WTC11 (cell line): Measurements from ENCODE around the gene CDK17. TPM values are rescaled to one million over a fixed set of nuclear protein-coding genes. Genes with fewer than 3 reads are reported as not detected.
"Not testable (repeated sequence)": the region's sequence is repeated elsewhere in the genome, so short reads cannot be mapped to it uniquely, and the experiment has no call there.

Source experiments
- ATAC-seq: fragments of 200-7000 bp; cut with Tn5 transposase; 2 replicates; pipeline ENCODE4 v1.10.0; 2021; ENCODE audit warnings: mild to moderate bottlenecking, moderate library complexity
- CTCF ChIA-PET: fragments of 300-600 bp; sonication (Branson Sonifier 250); formaldehyde crosslinking; loops from one replicate; lab custom pipeline; 2021; ENCODE audit warnings: antibody characterized with exemption; lab: Charles Lee
- POLR2A ChIA-PET: fragments of 350-600 bp; sonication (Branson Sonifier 250); formaldehyde crosslinking; loops from one replicate; lab custom pipeline; 2021; ENCODE audit warnings: antibody characterized with exemption; lab: Charles Lee
- DNase-seq: peaks from one replicate; pipeline ENCODE4 v3.0.0; 2021; ENCODE audit warnings: low spot score
- H3K27ac Mint-ChIP-seq: 2 replicates; pipeline ENCODE4 v1.8.0; 2021; ENCODE audit warnings: mixed read lengths
- H3K27me3 Mint-ChIP-seq: 2 replicates; pipeline ENCODE4 v1.8.0; 2021; ENCODE audit warnings: low read depth, mild to moderate bottlenecking, moderate library complexity, mixed read lengths
- H3K36me3 Mint-ChIP-seq: 2 replicates; pipeline ENCODE4 v1.8.0; 2021; ENCODE audit warnings: mixed read lengths
- H3K4me1 Mint-ChIP-seq: 2 replicates; pipeline ENCODE4 v1.8.0; 2022; ENCODE audit warnings: mixed read lengths
- H3K4me3 Mint-ChIP-seq: 2 replicates; pipeline ENCODE4 v1.8.0; 2021; ENCODE audit warnings: mild to moderate bottlenecking, moderate library complexity, mixed read lengths
- H3K9me3 Mint-ChIP-seq: 2 replicates; pipeline ENCODE4 v1.8.0; 2021; ENCODE audit warnings: mixed read lengths
- CREM ChIP-seq: sonication (generic); formaldehyde crosslinking; IDR thresholded peaks from 2 replicates; pipeline ENCODE4 v1.8.1; 2022; ENCODE audit warnings: mild to moderate bottlenecking, missing genetic modification reagents, moderate library complexity
- FOXJ3 ChIP-seq: sonication (generic); formaldehyde crosslinking; IDR thresholded peaks from 2 replicates; pipeline ENCODE4 v1.9.0; 2021; ENCODE audit warnings: missing genetic modification reagents, mild to moderate bottlenecking, borderline replicate concordance
- GABPB1 ChIP-seq: sonication (generic); formaldehyde crosslinking; IDR thresholded peaks from 2 replicates; pipeline ENCODE4 v1.8.1; 2023; ENCODE audit warnings: mild to moderate bottlenecking, missing genetic modification reagents
- HMGA2 ChIP-seq: fragments of 250-450 bp; sonication (Bioruptor Pico); IDR thresholded peaks from 2 replicates; pipeline ENCODE4 v1.4.0; 2021; ENCODE audit warnings: mild to moderate bottlenecking, moderate library complexity
- NFYB ChIP-seq: sonication (generic); formaldehyde crosslinking; conservative IDR thresholded peaks from 2 replicates; pipeline ENCODE4 v1.8.0; 2022; ENCODE audit warnings: low read depth, missing genetic modification reagents
- NR1H2 ChIP-seq: sonication (generic); formaldehyde crosslinking; IDR thresholded peaks from 2 replicates; pipeline ENCODE4 v1.9.0; 2021; ENCODE audit warnings: mild to moderate bottlenecking, moderate library complexity, missing genetic modification reagents
- OVOL2 ChIP-seq: fragments of 250-450 bp; sonication (Bioruptor Pico); IDR thresholded peaks from 2 replicates; pipeline ENCODE4 v1.9.0; 2021; ENCODE audit warnings: mild to moderate bottlenecking, borderline replicate concordance
- TEAD1 ChIP-seq: sonication (generic); formaldehyde crosslinking; IDR thresholded peaks from 2 replicates; pipeline ENCODE4 v1.8.0; 2022; ENCODE audit warnings: mild to moderate bottlenecking, missing genetic modification reagents
- TP53 ChIP-seq: sonication (generic); formaldehyde crosslinking; IDR thresholded peaks from 2 replicates; pipeline ENCODE4 v1.8.1; 2023; ENCODE audit warnings: mild to moderate bottlenecking, missing genetic modification reagents
- ZNF263 ChIP-seq: sonication (generic); formaldehyde crosslinking; IDR thresholded peaks from 2 replicates; pipeline ENCODE4 v1.8.1; 2022; ENCODE audit warnings: low read depth, mild to moderate bottlenecking, moderate library complexity, missing genetic modification reagents
- total RNA-seq: library from RNA; stranded (reverse); gene quantifications from 3 replicates; pipeline ENCODE4 v1.2.3, GENCODE V29; 2021
- TF ChIP-seq, protein P1 (sequence below): sonication (generic); formaldehyde crosslinking; IDR thresholded peaks from 2 replicates; pipeline ENCODE4 v1.8.0; 2023; ENCODE audit warnings: mild to moderate bottlenecking, missing genetic modification reagents
- TF ChIP-seq, protein P2 (sequence below): sonication (generic); formaldehyde crosslinking; IDR thresholded peaks from 2 replicates; pipeline ENCODE4 v1.8.1; 2023; ENCODE audit warnings: mild to moderate bottlenecking, missing genetic modification reagents, moderate library complexity
- TF ChIP-seq, protein P3 (sequence below): sonication (generic); formaldehyde crosslinking; IDR thresholded peaks from 2 replicates; pipeline ENCODE4 v1.8.1; 2023; ENCODE audit warnings: mild to moderate bottlenecking, moderate library complexity, missing genetic modification reagents
- TF ChIP-seq, protein P4 (sequence below): sonication (generic); formaldehyde crosslinking; conservative IDR thresholded peaks from 2 replicates; pipeline ENCODE4 v1.8.1; 2023; ENCODE audit warnings: mild to moderate bottlenecking, low read depth, missing genetic modification reagents, moderate library complexity
- TF ChIP-seq, protein P5 (sequence below): sonication (generic); formaldehyde crosslinking; IDR thresholded peaks from 2 replicates; pipeline ENCODE4 v1.8.1; 2022; ENCODE audit warnings: low read depth, missing genetic modification reagents, borderline replicate concordance
- TF ChIP-seq, protein P6 (sequence below): fragments of 250-450 bp; sonication (Bioruptor Pico); IDR thresholded peaks from 2 replicates; pipeline ENCODE4 v1.8.0; 2021; ENCODE audit warnings: mild to moderate bottlenecking
- TF ChIP-seq, protein P7 (sequence below): sonication (generic); formaldehyde crosslinking; conservative IDR thresholded peaks from 2 replicates; pipeline ENCODE4 v1.8.1; 2022; ENCODE audit warnings: mild to moderate bottlenecking, missing genetic modification reagents
- TF ChIP-seq, protein P8 (sequence below): sonication (generic); formaldehyde crosslinking; IDR thresholded peaks from 2 replicates; pipeline ENCODE4 v1.8.0; 2022; ENCODE audit warnings: missing genetic modification reagents

The CDK17 gene
- total RNA-seq, 1 experiment from 2014 or later = 20.0 TPM

DNA sequence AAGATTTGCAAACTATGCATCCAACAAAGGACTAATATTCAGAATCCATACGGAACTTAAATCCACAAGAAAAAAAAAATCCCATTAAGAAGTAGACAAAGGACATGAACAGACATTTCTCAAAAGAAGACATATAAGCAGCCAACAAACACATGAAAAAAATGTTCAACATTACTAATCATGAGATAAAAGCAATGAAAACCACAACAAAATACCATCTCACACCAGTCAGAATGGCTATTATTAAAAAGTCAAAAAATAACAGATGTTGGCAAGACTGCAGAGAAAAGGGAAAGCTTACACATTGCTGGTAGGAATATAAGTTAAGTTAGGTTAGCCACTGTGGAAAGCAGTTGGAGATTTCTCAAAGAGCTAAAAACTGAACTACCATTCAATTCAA is 16.2 kb downstream of the CDK17 start:
- Mint-ChIP-seq H3K4me3 (no peak overlapping the region), H3K9me3 (peaks cover 22% of the 10 kb centered on the region), H3K36me3 (peaks cover 13% of the 10 kb centered on the region), H3K4me1 (peaks cover 4% of the 10 kb centered on the region; the same call in 1 of the 2 replicates), H3K27ac (no peak overlapping the region), H3K27me3 (no peaks in the 10 kb centered on the region)
- ChIA-PET CTCF (no interaction called here), POLR2A (no interaction called here)
- TF ChIP-seq, protein P1, sequence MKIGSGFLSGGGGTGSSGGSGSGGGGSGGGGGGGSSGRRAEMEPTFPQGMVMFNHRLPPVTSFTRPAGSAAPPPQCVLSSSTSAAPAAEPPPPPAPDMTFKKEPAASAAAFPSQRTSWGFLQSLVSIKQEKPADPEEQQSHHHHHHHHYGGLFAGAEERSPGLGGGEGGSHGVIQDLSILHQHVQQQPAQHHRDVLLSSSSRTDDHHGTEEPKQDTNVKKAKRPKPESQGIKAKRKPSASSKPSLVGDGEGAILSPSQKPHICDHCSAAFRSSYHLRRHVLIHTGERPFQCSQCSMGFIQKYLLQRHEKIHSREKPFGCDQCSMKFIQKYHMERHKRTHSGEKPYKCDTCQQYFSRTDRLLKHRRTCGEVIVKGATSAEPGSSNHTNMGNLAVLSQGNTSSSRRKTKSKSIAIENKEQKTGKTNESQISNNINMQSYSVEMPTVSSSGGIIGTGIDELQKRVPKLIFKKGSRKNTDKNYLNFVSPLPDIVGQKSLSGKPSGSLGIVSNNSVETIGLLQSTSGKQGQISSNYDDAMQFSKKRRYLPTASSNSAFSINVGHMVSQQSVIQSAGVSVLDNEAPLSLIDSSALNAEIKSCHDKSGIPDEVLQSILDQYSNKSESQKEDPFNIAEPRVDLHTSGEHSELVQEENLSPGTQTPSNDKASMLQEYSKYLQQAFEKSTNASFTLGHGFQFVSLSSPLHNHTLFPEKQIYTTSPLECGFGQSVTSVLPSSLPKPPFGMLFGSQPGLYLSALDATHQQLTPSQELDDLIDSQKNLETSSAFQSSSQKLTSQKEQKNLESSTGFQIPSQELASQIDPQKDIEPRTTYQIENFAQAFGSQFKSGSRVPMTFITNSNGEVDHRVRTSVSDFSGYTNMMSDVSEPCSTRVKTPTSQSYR (CRISPR knock-in tag) = no peak
- no peak for TF ChIP-seq TEAD1 (CRISPR knock-in tag)
- TF ChIP-seq, protein P2, sequence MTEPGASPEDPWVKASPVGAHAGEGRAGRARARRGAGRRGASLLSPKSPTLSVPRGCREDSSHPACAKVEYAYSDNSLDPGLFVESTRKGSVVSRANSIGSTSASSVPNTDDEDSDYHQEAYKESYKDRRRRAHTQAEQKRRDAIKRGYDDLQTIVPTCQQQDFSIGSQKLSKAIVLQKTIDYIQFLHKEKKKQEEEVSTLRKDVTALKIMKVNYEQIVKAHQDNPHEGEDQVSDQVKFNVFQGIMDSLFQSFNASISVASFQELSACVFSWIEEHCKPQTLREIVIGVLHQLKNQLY (CRISPR knock-in tag) = no peak
- no peak for TF ChIP-seq NFYB (CRISPR knock-in tag)
- no peak for TF ChIP-seq CREM (CRISPR knock-in tag)
- TF ChIP-seq OVOL2 (CRISPR knock-in tag) = no peak
- TF ChIP-seq, protein P3, sequence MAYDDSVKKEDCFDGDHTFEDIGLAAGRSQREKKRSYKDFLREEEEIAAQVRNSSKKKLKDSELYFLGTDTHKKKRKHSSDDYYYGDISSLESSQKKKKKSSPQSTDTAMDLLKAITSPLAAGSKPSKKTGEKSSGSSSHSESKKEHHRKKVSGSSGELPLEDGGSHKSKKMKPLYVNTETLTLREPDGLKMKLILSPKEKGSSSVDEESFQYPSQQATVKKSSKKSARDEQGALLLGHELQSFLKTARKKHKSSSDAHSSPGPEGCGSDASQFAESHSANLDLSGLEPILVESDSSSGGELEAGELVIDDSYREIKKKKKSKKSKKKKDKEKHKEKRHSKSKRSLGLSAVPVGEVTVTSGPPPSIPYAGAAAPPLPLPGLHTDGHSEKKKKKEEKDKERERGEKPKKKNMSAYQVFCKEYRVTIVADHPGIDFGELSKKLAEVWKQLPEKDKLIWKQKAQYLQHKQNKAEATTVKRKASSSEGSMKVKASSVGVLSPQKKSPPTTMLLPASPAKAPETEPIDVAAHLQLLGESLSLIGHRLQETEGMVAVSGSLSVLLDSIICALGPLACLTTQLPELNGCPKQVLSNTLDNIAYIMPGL (CRISPR knock-in tag) = no peak
- TF ChIP-seq HMGA2 = no peak
- TF ChIP-seq, protein P4, sequence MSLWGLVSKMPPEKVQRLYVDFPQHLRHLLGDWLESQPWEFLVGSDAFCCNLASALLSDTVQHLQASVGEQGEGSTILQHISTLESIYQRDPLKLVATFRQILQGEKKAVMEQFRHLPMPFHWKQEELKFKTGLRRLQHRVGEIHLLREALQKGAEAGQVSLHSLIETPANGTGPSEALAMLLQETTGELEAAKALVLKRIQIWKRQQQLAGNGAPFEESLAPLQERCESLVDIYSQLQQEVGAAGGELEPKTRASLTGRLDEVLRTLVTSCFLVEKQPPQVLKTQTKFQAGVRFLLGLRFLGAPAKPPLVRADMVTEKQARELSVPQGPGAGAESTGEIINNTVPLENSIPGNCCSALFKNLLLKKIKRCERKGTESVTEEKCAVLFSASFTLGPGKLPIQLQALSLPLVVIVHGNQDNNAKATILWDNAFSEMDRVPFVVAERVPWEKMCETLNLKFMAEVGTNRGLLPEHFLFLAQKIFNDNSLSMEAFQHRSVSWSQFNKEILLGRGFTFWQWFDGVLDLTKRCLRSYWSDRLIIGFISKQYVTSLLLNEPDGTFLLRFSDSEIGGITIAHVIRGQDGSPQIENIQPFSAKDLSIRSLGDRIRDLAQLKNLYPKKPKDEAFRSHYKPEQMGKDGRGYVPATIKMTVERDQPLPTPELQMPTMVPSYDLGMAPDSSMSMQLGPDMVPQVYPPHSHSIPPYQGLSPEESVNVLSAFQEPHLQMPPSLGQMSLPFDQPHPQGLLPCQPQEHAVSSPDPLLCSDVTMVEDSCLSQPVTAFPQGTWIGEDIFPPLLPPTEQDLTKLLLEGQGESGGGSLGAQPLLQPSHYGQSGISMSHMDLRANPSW = no peak
- no peak for TF ChIP-seq ZNF263
- no peak for TF ChIP-seq FOXJ3 (CRISPR knock-in tag)
- ATAC-seq (no peak), DNase-seq (no peak)

DNA sequence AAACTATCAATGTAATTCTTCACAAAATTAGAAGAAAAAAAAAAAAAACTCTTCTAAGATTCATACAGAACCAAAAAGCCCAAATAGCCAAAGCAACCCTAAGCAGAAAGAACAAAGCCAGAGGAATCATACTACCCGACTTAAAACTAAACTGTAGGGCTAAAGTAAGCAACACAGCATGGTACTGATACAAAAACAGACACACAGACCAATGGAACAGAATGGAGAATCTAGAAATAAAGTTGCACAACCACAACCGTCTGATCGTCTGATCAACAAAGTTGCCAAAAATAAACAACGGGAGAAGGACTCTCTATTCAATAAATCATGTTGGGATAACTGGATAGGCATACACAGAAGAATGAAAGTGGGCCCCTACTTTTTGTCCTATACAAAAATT is 16.9 kb downstream of the CDK17 start:
- ATAC-seq (no peak), DNase-seq (no peak)
- Mint-ChIP-seq H3K4me1 (peaks cover 4% of the 10 kb centered on the region; the same call in 1 of the 2 replicates), H3K4me3 (no peak overlapping the region), H3K27me3 (no peaks in the 10 kb centered on the region), H3K36me3 (peaks cover 19% of the 10 kb centered on the region), H3K9me3 (peaks cover 28% of the 10 kb centered on the region), H3K27ac (no peak overlapping the region)
- POLR2A ChIA-PET = no interaction called here
- CTCF ChIA-PET = no interaction called here
- TF ChIP-seq GABPB1 (CRISPR knock-in tag) = no peak
- TF ChIP-seq, protein P5, sequence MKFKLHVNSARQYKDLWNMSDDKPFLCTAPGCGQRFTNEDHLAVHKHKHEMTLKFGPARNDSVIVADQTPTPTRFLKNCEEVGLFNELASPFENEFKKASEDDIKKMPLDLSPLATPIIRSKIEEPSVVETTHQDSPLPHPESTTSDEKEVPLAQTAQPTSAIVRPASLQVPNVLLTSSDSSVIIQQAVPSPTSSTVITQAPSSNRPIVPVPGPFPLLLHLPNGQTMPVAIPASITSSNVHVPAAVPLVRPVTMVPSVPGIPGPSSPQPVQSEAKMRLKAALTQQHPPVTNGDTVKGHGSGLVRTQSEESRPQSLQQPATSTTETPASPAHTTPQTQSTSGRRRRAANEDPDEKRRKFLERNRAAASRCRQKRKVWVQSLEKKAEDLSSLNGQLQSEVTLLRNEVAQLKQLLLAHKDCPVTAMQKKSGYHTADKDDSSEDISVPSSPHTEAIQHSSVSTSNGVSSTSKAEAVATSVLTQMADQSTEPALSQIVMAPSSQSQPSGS (CRISPR knock-in tag) = no peak
- TF ChIP-seq, protein P6, sequence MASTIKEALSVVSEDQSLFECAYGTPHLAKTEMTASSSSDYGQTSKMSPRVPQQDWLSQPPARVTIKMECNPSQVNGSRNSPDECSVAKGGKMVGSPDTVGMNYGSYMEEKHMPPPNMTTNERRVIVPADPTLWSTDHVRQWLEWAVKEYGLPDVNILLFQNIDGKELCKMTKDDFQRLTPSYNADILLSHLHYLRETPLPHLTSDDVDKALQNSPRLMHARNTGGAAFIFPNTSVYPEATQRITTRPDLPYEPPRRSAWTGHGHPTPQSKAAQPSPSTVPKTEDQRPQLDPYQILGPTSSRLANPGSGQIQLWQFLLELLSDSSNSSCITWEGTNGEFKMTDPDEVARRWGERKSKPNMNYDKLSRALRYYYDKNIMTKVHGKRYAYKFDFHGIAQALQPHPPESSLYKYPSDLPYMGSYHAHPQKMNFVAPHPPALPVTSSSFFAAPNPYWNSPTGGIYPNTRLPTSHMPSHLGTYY (CRISPR knock-in tag) = no peak
- TF ChIP-seq, protein P7, sequence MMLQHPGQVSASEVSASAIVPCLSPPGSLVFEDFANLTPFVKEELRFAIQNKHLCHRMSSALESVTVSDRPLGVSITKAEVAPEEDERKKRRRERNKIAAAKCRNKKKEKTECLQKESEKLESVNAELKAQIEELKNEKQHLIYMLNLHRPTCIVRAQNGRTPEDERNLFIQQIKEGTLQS (CRISPR knock-in tag) = no peak
- no peak for TF ChIP-seq NR1H2
- TF ChIP-seq TP53 (CRISPR knock-in tag) = no peak
- TF ChIP-seq, protein P8, sequence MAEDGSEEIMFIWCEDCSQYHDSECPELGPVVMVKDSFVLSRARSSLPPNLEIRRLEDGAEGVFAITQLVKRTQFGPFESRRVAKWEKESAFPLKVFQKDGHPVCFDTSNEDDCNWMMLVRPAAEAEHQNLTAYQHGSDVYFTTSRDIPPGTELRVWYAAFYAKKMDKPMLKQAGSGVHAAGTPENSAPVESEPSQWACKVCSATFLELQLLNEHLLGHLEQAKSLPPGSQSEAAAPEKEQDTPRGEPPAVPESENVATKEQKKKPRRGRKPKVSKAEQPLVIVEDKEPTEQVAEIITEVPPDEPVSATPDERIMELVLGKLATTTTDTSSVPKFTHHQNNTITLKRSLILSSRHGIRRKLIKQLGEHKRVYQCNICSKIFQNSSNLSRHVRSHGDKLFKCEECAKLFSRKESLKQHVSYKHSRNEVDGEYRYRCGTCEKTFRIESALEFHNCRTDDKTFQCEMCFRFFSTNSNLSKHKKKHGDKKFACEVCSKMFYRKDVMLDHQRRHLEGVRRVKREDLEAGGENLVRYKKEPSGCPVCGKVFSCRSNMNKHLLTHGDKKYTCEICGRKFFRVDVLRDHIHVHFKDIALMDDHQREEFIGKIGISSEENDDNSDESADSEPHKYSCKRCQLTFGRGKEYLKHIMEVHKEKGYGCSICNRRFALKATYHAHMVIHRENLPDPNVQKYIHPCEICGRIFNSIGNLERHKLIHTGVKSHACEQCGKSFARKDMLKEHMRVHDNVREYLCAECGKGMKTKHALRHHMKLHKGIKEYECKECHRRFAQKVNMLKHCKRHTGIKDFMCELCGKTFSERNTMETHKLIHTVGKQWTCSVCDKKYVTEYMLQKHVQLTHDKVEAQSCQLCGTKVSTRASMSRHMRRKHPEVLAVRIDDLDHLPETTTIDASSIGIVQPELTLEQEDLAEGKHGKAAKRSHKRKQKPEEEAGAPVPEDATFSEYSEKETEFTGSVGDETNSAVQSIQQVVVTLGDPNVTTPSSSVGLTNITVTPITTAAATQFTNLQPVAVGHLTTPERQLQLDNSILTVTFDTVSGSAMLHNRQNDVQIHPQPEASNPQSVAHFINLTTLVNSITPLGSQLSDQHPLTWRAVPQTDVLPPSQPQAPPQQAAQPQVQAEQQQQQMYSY (CRISPR knock-in tag) = no peak

DNA sequence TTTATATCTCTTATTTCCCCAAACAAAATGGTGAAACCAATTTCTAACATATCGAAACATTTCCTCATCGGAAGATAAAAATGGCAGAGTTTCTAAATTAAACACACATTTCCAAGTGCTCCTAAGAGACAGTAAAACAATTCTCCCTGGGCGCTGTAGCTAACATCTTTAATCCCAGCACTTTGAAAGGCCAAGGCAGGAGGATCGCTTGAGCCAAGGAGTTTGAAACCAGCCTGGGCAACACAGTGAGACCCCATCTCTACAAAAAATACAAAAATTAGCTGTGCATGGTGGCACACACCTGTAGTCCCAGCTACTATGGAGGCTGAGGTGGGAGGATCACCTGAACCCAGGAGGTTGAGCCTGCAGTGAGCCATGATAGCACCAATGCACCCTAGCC is 20.5 kb downstream of the CDK17 start:
- peaks cover 22% of the 10 kb centered on the region for H3K36me3 Mint-ChIP-seq
- H3K27me3 Mint-ChIP-seq, CTCF ChIA-PET, H3K4me3 Mint-ChIP-seq, DNase-seq, ATAC-seq, H3K27ac Mint-ChIP-seq, POLR2A ChIA-PET: not testable (repeated sequence)
- peaks cover 32% of the 10 kb centered on the region for H3K9me3 Mint-ChIP-seq
- peaks cover 12% of the 10 kb centered on the region for H3K4me1 Mint-ChIP-seq
